NCI-H1694 treated with DMSO at 0.1 percent for 48 hours (cell line): ENCODE measurements around the gene NPY.
A peak's percentile ranks its signal among the peaks of the same experiment; 100 is the strongest.

Source experiments
- DNase-seq: peaks from one replicate; lab custom pipeline; 2025; lab: John Stamatoyannopoulos, UW

NPY gene

GRCh38 chr7:24316340-24316739 lies 32.4 kb downstream of the NPY start:
- no peak for DNase-seq

- peak; percentile 34 for DNase-seq
Observed at GRCh38 chr7:24318326-24318725, 34.3 kb downstream of the NPY start.

DNA sequence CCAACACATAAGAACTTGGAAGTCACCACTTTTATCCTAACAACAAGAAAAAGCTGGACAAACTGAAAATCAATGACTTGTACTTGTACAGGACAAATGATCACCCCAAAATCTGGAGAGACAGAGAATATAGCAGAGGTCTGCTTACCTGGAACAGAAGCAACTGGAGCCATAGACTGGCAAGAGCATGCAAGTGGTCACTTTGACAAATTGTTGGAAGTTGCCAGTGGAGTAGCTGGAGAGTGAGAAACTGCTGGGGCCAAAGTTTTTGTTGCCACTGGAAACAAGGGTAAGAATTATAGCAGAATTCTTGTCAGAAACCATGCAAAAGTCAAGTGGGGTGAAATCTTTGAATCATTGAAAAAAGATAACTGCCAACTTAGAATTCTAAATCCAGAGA lies 35.2 kb downstream of the NPY start:
- no peak for DNase-seq

DNA sequence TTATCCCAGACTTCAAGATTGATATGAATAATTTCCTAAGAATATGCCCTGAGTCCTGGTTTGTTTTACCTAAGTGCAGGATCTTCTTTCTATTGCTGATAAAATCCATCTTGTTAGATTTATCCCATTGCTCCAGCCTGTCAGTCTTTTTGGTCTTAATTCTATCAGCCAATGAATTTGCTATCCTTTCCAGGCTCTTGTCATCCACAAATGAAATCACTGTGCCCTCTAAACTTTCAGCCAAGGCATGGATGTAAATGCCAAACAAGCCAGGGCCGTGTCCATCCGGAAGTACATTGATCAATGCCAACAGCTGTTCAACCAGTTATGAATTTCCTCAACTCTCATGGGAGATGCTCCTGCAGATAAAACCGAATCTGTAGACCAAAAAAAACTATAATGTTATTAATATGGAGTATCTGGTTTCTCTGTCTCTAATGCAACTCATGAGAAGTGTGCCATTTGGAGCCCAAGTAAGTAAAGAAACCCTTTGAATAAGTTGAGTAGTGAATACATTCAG lies 40.0 kb downstream of the NPY start:
- no peak for DNase-seq

DNA sequence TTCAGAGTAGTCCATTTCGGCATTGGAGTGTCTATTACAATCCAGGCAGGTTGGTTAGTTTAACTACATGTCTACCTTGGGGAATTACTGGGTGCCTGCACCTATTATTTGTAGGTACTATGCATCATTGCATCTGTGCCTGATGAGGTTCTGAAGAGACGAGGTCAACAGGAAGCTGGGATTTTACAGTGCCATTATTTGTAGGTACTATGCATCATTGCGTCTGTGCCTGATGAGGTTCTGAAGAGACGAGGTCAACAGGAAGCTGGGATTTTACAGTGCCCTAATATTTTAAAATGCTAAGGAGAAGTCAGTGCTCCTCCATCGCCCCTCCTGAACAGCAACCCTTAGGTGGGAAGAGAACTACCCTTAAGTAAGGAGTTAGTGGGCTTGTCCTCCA lies 41.7 kb downstream of the NPY start:
- no peak for DNase-seq

DNA sequence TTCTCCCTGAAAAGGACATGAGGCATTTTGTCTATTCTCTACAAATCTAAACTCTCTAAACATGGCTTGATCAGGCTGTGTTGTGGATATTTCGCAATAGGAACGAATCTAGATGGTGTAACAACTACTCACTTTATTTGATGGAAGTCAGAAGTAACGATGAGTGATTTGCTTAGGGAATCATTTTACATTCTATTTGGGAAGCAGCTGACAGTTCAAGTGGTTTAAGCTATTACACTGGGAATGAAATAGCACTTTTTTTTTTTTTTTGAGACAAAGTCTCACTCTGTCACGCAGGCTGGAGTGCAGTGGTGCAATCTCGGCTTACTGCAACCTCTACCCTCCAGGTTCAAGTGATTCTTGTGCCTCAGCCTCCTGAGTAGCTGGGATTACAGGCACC lies 44.1 kb downstream of the NPY start:
- no peak for DNase-seq

DNA sequence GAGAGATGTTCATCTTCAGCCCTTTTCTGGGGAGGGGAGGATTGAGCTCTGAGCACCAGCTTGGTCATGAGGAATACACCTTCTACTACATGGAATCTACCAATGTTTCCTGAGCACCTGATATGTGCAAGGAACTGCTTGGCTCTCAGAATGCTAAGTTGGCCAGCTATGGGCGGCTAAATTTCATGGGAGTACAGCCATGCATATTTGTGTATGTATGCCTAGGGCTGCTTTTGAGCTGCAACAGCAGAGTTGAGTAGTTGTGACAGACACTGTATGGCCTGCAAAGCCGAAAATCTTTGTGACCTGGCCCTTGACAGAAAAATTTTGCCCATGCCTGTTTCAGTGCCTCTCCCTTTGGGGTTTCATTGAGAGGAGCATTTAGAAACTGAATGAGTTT lies 44.9 kb downstream of the NPY start:
- DNase-seq, result no peak

DNA sequence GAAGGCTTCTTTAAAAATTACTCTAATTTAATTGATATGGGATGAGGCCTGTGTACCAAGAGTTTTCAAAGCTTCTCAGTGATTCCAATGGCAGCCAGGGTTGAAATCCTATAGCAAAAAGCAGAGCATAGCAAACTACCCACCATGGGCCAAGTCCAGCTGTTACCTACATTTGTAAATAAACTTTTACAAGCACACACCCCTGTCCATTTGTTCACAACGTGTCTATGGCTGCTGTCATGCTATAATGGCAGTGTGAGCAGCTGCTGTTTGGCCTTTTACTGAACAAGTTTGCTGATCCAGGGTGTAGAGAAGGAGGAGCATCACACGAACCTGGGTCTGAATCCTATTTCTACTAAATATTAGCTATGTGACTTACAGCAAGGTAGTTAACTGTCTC lies 50.0 kb downstream of the NPY start:
- DNase-seq, result no peak

DNA sequence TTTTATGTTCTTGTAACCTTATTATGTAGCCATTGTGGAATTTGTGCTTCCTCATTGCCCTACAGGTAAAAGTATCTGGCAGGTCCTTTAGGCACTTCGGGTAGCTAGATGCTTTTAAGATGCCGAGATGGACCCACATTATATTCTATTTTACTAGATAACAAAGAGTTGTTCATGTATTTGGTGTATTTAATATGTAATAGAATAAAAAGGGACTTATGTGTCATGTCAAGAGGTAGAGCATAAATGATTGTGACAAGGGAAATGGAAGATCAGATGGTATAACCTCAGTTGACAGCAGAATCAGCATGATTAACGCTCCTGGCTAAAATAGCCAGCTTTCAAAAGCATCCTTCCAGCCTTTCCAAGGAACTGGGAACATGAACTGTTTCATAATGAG lies 50.6 kb downstream of the NPY start:
- no peak for DNase-seq

- no peak for DNase-seq
Observed at GRCh38 chr7:24336461-24336860, 52.5 kb downstream of the NPY start.

- DNase-seq, result no peak
Observed at GRCh38 chr7:24337180-24337579, 53.2 kb downstream of the NPY start.

GRCh38 chr7:24339575-24339974 lies 55.6 kb downstream of the NPY start:
- DNase-seq, result no peak

DNA sequence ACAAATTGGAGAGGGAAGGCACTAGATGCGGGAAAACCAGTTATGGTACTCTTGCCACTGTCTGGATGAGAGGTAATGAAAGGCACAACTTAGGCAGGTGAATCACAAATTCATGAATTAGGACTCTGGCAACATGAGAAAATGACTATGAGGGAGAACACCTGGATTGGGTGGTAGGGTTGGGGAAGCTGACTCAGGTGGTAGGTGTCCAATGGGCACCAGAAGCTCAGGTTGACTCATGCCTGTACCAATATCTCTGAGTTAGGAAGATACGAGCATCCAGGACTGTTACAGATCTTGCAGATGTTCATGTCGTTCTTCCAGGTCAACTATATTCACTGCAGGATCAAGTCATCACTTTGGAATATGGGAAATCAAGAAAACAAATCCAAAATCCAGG lies 56.7 kb downstream of the NPY start:
- no peak for DNase-seq
